Posterior cingulate gyrus (tissue), 11 donors: ENCODE measurements around the gene SLCO4C1.
A peak's percentile ranks its signal among the peaks of the same experiment; 100 is the strongest.

ENCODE experiments used
- DNase-seq, 10 donors: peaks; one replicate each; pipeline versions ENCODE4 v3.0.0 to v3.0.0-alpha.2; 2020 to 2021; ENCODE audit warnings: mixed read lengths in 3 of 10
- intact Hi-C: fragments of 100-400 bp; cut with DNase I; formaldehyde crosslinking; loops from one replicate; pipeline ENCODE4 v1.15.1; 2023

SLCO4C1 gene

GRCh38 chr5:102278231-102278630, 17.9 kb downstream of the SLCO4C1 start:
- intact Hi-C loops: no loop called here
- no peak for DNase-seq

- intact Hi-C loops: no loop called here
Measured at GRCh38 chr5:102277144-102277543, 18.9 kb downstream of the SLCO4C1 start.

GRCh38 chr5:102271759-102272158, 24.3 kb downstream of the SLCO4C1 start:
- no peak for DNase-seq
- intact Hi-C loops: no loop called here

More at GRCh38 chr5:102277144-102277543, 18.9 kb downstream of the SLCO4C1 start:
- DNase-seq: no peak

- intact Hi-C loops: no loop called here
- no peak for DNase-seq
Measured at GRCh38 chr5:102270036-102270435, 26.0 kb downstream of the SLCO4C1 start.

GRCh38 chr5:102262688-102263087, 33.4 kb downstream of the SLCO4C1 start:
- intact Hi-C loops: no loop called here
- no peak for DNase-seq

GRCh38 chr5:102249381-102249780, 46.7 kb downstream of the SLCO4C1 start:
- intact Hi-C loops: no loop called here
- no peak for DNase-seq

GRCh38 chr5:102243213-102243612, 52.9 kb downstream of the SLCO4C1 start:
- DNase-seq: no peak
- intact Hi-C loops: no loop called here

GRCh38 chr5:102241809-102242421, 54.2 kb downstream of the SLCO4C1 start:
- intact Hi-C loops: no loop called here
- no peak for DNase-seq

GRCh38 chr5:102231693-102232619, 64.1 kb downstream of the SLCO4C1 start:
- intact Hi-C loops: no loop called here
- peak in 1 of 10 donors; percentile 14 for DNase-seq

- no peak for DNase-seq
- intact Hi-C loops: no loop called here
Measured at GRCh38 chr5:102229685-102230084, 66.4 kb downstream of the SLCO4C1 start.

GRCh38 chr5:102226321-102226720, 69.8 kb downstream of the SLCO4C1 start:
- DNase-seq: no peak
- intact Hi-C loops: no loop called here

- no peak for DNase-seq
- intact Hi-C loops: no loop called here
Measured at GRCh38 chr5:102223542-102224477, 72.3 kb downstream of the SLCO4C1 start.

GRCh38 chr5:102222772-102223171, 73.3 kb downstream of the SLCO4C1 start:
- DNase-seq: no peak
- intact Hi-C loops: no loop called here

- intact Hi-C loops: no loop called here
Measured at GRCh38 chr5:102221949-102222348, 74.1 kb downstream of the SLCO4C1 start.

GRCh38 chr5:102218159-102218558, 77.9 kb downstream of the SLCO4C1 start:
- DNase-seq: no peak
- intact Hi-C loops: no loop called here

More at GRCh38 chr5:102221949-102222348, 74.1 kb downstream of the SLCO4C1 start:
- DNase-seq: no peak

GRCh38 chr5:102216678-102217077, 79.4 kb downstream of the SLCO4C1 start:
- intact Hi-C loops: no loop called here

GRCh38 chr5:102211165-102211564, 84.9 kb downstream of the SLCO4C1 start:
- DNase-seq: no peak
- intact Hi-C loops: no loop called here

More at GRCh38 chr5:102216678-102217077, 79.4 kb downstream of the SLCO4C1 start:
- DNase-seq: no peak

GRCh38 chr5:102200861-102201260, 95.2 kb downstream of the SLCO4C1 start:
- intact Hi-C loops: no loop called here

GRCh38 chr5:102196481-102196880, 99.6 kb downstream of the SLCO4C1 start:
- intact Hi-C loops: no loop called here
- DNase-seq: peak in 3 of 10 donors; percentile 35 to 52 (median 39)

More at GRCh38 chr5:102200861-102201260, 95.2 kb downstream of the SLCO4C1 start:
- no peak for DNase-seq
